Ovary (tissue), 3 donors: ENCODE results near the gene KRTAP5-6.

Experiments used
- CTCF ChIP-seq, 3 donors: fragments of 450-650 bp in 2 of 3; fragments of 200-600 bp in 1 of 3; IDR thresholded peaks; one replicate each; pipeline versions ENCODE4 v1.5.1 to v1.8.0; 2016 to 2022; ENCODE audit warnings: antibody characterized with exemption in 3 of 3, mild to moderate bottlenecking in 1 of 3
- POLR2A ChIP-seq: fragments of 450-650 bp; IDR thresholded peaks from one replicate; pipeline ENCODE4 v1.6.1; 2017; ENCODE audit warnings: antibody characterized with exemption, mild to moderate bottlenecking, moderate library complexity
- donor health status: DM: no; HTN: no; CAD: no.

GRCh38 chr11:1694846-1695547, 2.0 kb upstream of the KRTAP5-6 start:
- TF ChIP-seq CTCF (IDR thresholded peaks at IDR 0.05) (no peak), POLR2A (no peak)
